ENCODE measurements around the gene OR8K5.

DNA sequence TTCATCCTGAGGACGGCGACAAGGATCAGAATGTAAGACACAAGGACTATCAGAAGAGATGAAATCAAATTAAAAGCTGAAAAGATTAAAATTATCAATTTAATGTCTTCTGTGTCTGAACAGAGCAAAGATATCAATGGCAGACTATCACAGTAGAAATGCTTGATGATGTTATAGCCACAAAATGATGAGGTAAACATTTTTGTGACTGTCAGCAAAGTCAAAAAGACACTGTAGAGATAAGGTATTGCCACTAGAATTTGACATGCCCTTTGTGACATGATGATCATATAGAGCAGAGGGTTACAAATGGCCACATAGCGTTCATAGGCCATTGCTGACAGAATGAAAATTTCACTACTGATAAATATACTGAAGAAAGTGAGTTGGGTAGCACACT, 28.5 kb upstream of the OR8K5 start:
- TF ChIP-seq POLR2A (IDR thresholded peaks at IDR 0.05) (no peak), CTCF (IDR thresholded peaks at IDR 0.05) (no peak)
